ENCODE data around the gene CELA1. TPM values are rescaled to one million over a fixed set of nuclear protein-coding genes. Genes with fewer than 3 reads are reported as not detected.

CELA1 gene
- total RNA-seq, 1 experiment from 2014 or later = not detected

- CTCF ChIA-PET = interaction anchor here (1.0 kb wide), 1 partner anchor 56 kb away, joined by 3 read pairs; no protein-coding TSS in a partner anchor
- POLR2A ChIA-PET = no interaction called here
Measured at GRCh38 chr12:51285843-51286242, 60.6 kb downstream of the CELA1 start.

GRCh38 chr12:51281202-51281924 lies 65.1 kb downstream of the CELA1 start:
- ChIA-PET POLR2A (no interaction called here), CTCF (interaction anchor here (0.9 kb wide), 1 partner anchor 60 kb away, joined by 3 read pairs; no protein-coding TSS in a partner anchor)
- DNase-seq (ENCODE audit: low spot score) = no peak
- Mint-ChIP-seq H3K4me3 (no peak overlapping the region), H3K27me3 (ENCODE audit: low read depth) (no peaks in the 10 kb centered on the region), H3K4me1 (peaks cover 4% of the 10 kb centered on the region; the same call in 1 of the 2 replicates), H3K36me3 (no peaks in the 10 kb centered on the region), H3K27ac (no peak overlapping the region), H3K9me3 (no peaks in the 10 kb centered on the region)
- ATAC-seq = no peak
- TF ChIP-seq HMGA2 (CRISPR knock-in tag; IDR thresholded peaks at IDR 0.05) (no peak), ZNF317 (CRISPR knock-in tag; IDR thresholded peaks at IDR 0.05; ENCODE audit: borderline replicate concordance, low read depth) (no peak), ZNF532 (CRISPR knock-in tag; IDR thresholded peaks at IDR 0.05; ENCODE audit: borderline replicate concordance) (no peak), ETV6 (CRISPR knock-in tag; IDR thresholded peaks at IDR 0.05) (no peak), GRHL2 (CRISPR knock-in tag; IDR thresholded peaks at IDR 0.05; ENCODE audit: insufficient replicate concordance, severe bottlenecking) (no peak), SMAD4 (CRISPR knock-in tag; IDR thresholded peaks at IDR 0.05) (no peak)

More at GRCh38 chr12:51285843-51286242, 60.6 kb downstream of the CELA1 start:
- no peaks in the 10 kb centered on the region for H3K9me3 Mint-ChIP-seq
- H3K4me3 Mint-ChIP-seq = no peak overlapping the region
- DNase-seq (ENCODE audit: low spot score) (no peak), ATAC-seq (no peak)
- no peak for TF ChIP-seq PREB (CRISPR knock-in tag; IDR thresholded peaks at IDR 0.05; ENCODE audit: borderline replicate concordance)
- TF ChIP-seq GTF2I (CRISPR knock-in tag; conservative IDR thresholded peaks at IDR 0.05) = no peak
- no peak for TF ChIP-seq MXD4 (CRISPR knock-in tag; IDR thresholded peaks at IDR 0.05; ENCODE audit: borderline replicate concordance)
- TF ChIP-seq EMX1 (CRISPR knock-in tag; IDR thresholded peaks at IDR 0.05) = no peak
- no peak for TF ChIP-seq E2F5 (CRISPR knock-in tag; IDR thresholded peaks at IDR 0.05)
- no peak for TF ChIP-seq NFE2L1 (CRISPR knock-in tag; IDR thresholded peaks at IDR 0.05)
- TF ChIP-seq ZBTB43 (CRISPR knock-in tag; IDR thresholded peaks at IDR 0.05) = no peak
- no peak for TF ChIP-seq ARID4B (CRISPR knock-in tag; IDR thresholded peaks at IDR 0.05; ENCODE audit: borderline replicate concordance)
- no peaks in the 10 kb centered on the region for H3K27me3 Mint-ChIP-seq (ENCODE audit: low read depth)
- H3K4me1 Mint-ChIP-seq = peaks cover 4% of the 10 kb centered on the region; the same call in 1 of the 2 replicates
- H3K27ac Mint-ChIP-seq = no peak overlapping the region
- no peaks in the 10 kb centered on the region for H3K36me3 Mint-ChIP-seq
